ENCODE measurements around the gene CEP78. TPM values are rescaled to one million over a fixed set of nuclear protein-coding genes. Genes with fewer than 3 reads are reported as not detected.
"Not testable (repeated sequence)": the region's sequence is repeated elsewhere in the genome, so short reads cannot be mapped to it uniquely, and the experiment has no call there.

The CEP78 gene
- total RNA-seq, 2 experiments from 2014 or later = 40.0 to 40.4 TPM

DNA sequence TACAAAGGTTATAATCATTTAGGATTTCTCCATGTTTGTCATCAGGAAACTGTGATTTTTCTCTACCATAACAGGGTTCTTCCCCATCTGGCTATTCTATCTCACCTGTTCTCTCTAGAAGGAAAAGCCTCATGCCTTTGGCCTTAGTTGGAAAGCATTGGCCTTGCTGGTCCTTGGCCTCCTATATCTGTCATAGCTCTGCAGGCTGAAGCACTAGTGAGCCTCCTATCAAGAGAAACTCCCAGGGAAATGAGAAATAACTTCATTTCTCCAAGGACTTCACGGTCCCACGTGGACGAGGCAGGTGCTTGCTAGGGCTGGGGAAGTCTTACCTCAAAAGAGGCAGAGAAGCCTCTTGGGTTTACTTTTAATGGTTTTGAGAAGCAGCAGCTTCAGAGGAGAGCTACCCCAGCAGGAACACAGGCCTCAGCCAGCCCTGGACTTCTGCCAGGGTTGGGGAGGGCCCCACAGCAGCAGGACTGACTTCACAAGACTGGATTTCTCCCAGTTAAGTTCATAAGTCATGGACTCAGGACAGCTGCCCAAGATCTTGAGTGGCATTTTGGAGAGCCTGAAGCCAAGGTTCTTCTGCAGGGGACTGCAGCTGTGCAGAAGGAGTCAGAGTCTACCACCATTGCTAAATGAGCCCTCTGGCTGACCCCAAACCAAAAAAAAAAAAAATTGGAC, 45.2 kb downstream of the CEP78 start:
- ChIA-PET CTCF (no interaction called here), POLR2A (no interaction called here)

GRCh38 chr9:78284181-78284580, 48.3 kb downstream of the CEP78 start:
- POLR2A ChIA-PET = interaction anchor here (1.3 kb wide), 1 partner anchor 13 kb away, joined by 4 read pairs; the partner anchor contains the start of gene PSAT1
- CTCF ChIA-PET = not testable (repeated sequence)

GRCh38 chr9:78286125-78286524, 50.2 kb downstream of the CEP78 start:
- POLR2A ChIA-PET = no interaction called here
- CTCF ChIA-PET = no interaction called here

- POLR2A ChIA-PET = no interaction called here
- CTCF ChIA-PET = no interaction called here
Measured at GRCh38 chr9:78286946-78287388, 51.1 kb downstream of the CEP78 start.

GRCh38 chr9:78288214-78288892, 52.5 kb downstream of the CEP78 start:
- ChIA-PET POLR2A (no interaction called here), CTCF (interaction anchor here (1.2 kb wide), 1 partner anchor 9 kb away, joined by 3 read pairs; no protein-coding TSS in a partner anchor)

GRCh38 chr9:78289474-78289873, 53.6 kb downstream of the CEP78 start:
- POLR2A ChIA-PET = no interaction called here
- CTCF ChIA-PET = no interaction called here

DNA sequence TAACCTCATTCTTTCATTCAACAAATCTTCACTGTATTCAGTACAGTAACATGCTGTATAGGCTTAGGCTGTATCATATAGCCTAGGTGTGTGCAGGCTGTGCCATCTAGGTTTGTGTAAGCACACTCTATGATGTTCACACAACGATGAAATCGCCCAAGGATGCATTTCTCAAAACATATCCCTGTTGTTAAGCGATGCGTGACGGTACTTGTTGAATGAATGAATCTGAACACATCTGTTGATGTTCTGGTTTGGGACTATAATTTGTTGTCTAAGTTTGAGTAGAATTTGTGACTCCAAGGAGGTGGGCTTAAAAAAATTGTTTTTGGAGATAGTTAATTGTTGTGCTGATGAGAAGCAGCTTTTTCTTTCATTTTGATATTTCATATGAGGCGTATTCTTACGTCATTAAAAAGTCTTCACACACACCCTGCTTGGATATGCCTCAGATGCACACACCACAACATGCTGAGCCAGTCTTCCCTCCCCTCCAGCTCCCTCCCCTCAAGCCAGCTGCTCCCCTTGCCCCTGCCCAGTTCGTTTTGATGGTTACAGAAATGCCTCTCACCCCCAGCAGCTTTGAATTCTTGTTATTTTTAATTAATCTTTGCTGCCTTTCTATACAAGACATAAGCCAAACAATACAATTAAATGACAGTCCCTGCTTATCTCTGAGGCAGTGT, 55.5 kb downstream of the CEP78 start:
- ChIA-PET CTCF (no interaction called here), POLR2A (no interaction called here)

DNA sequence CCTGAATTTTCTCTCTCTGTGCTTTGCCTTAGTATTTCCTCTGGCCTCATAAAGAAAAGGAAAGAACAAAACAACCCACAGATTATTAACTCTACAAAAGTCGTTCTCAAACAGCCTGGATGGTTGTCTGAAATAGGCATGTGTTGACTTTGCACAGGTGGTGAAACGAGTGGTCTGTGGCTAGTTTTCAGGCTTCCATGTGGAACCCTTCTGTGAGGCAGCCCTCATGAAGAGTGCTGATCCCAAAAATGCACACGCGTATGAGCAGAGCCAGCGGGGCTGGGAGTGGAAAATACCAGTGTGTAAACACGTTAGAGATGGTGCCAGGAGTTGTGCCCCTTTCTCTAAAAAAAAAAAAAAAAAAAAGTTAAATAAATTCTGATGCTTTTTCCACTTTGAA, 56.2 kb downstream of the CEP78 start:
- POLR2A ChIA-PET = no interaction called here

GRCh38 chr9:78292716-78293497, 57.0 kb downstream of the CEP78 start:
- ChIA-PET CTCF (interaction anchor here (0.7 kb wide), 1 partner anchor 34 kb away, joined by 3 read pairs; no protein-coding TSS in a partner anchor), POLR2A (interaction anchor here (0.6 kb wide), 2 partner anchors 153 to 1539 kb away, joined by 5 read pairs; no protein-coding TSS in a partner anchor)

More for the DNA sequence above, 56.2 kb downstream of the CEP78 start:
- CTCF ChIA-PET = interaction anchor here (0.7 kb wide), 1 partner anchor 33 kb away, joined by 3 read pairs; no protein-coding TSS in a partner anchor

GRCh38 chr9:78294290-78295176, 58.7 kb downstream of the CEP78 start:
- POLR2A ChIA-PET = no interaction called here
- CTCF ChIA-PET = no interaction called here

DNA sequence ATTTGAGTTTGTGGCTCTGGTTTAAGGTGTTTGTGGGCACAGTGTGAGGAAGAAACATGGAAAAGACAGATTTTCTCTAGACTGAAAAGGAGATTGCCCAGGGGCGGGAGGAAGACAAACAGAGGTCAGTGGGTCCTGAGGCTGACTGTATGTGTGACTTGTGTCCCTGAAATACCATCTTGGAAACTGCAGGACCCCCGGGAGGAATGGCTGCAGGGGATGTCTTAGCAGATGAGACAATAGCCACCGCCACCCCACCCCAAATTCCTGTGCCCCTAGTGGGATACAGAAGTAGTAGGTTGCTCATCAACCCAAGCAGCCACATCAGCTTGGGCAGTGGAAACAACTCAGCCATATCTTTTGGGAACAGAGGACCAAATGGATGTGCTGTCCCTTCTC, 59.3 kb downstream of the CEP78 start:
- ChIA-PET CTCF (no interaction called here), POLR2A (no interaction called here)

DNA sequence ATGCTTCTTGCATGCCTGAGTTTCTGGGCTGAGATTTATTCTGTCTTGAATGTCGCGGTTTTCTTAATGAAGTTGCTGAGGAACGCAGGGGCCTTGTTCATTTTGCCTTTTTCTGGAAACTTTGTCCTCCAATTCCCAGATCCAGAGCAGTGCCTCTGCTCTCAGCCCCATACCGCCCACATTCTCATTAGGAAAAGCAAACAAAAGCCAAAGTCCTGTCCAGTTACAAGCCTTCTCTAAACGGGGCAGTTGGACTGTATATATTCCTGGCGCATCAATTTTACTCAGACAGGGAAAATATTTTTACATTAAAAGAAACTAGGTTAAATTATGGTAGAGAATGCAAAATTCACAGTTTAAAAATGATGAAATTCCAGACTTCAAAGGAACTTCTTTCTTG, 59.9 kb downstream of the CEP78 start:
- POLR2A ChIA-PET = no interaction called here
- CTCF ChIA-PET = interaction anchor here (0.6 kb wide), 1 partner anchor 69 kb away, joined by 3 read pairs; no protein-coding TSS in a partner anchor

GRCh38 chr9:78296201-78296892, 60.5 kb downstream of the CEP78 start:
- POLR2A ChIA-PET = interaction anchor here (0.5 to 2.1 kb wide), 6 partner anchors 12 to 59 kb away, joined by 3 to 17 read pairs (median 4); partner anchors contain the start of gene CEP78

GRCh38 chr9:78296893-78297671, 61.2 kb downstream of the CEP78 start, which contains the start of gene PSAT1:
Gene PSAT1, plus strand, starts transcription at chr9:78297125. Its CDS starts 86 bp downstream, at chr9:78297211.
- CTCF ChIA-PET = interaction anchor here (1.4 kb wide), 1 partner anchor 19 kb away, joined by 3 read pairs; no protein-coding TSS in a partner anchor
- POLR2A ChIA-PET = interaction anchor here (0.5 to 2.1 kb wide), 10 partner anchors 13 to 1922 kb away, joined by 3 to 17 read pairs (median 3); partner anchors contain the start of genes CEP78 and TLE4

More at GRCh38 chr9:78296201-78296892, 60.5 kb downstream of the CEP78 start:
- CTCF ChIA-PET = interaction anchor here (0.6 kb wide), 1 partner anchor 69 kb away, joined by 3 read pairs; no protein-coding TSS in a partner anchor

GRCh38 chr9:78297672-78297961, 61.7 kb downstream of the CEP78 start:
- POLR2A ChIA-PET = interaction anchor here (0.5 to 2.1 kb wide), 4 partner anchors 13 to 1274 kb away, joined by 3 to 17 read pairs (median 4); partner anchors contain the start of genes CEP78 and TLE4

DNA sequence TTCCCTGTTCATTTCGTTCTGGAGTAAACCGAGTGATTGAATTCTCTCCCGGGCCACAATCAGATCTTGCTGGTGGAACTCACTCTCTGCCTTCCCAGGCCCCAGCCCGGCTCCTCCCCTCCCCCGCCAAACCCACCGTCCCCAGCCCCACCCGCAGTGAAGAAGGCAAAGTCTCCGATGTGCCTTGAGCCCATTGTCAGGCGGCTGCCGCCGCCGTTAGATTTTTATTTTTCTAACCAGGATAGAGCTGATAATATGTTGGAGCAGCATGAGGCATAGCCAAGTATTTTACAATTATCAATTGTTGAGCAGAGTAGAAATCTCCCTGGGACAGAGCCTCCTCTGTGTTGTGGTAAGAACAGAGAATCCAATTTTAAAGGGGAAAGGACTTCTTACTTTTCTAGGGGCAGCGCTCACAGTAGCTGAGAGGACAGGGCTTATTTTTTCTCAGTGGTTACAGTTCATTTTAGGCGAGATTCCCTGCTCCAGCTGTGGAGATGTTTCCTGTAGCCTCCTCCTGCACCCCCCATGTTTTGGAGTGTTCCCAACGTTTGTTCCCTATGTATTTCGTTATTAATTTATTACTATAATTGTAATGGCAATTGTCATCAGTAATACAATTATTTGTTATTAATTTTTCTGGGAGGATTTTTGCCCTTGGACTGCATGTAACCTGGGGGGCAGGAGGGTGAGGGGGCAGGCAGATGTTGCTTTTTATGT, 62.3 kb downstream of the CEP78 start:
- ChIA-PET POLR2A (interaction anchor here (0.5 to 2.1 kb wide), 4 partner anchors 14 to 1273 kb away, joined by 3 to 17 read pairs (median 4); partner anchors contain the start of genes CEP78 and TLE4), CTCF (interaction anchor here (0.5 to 1.4 kb wide), 3 partner anchors 10 to 465 kb away, joined by 3 read pairs; no protein-coding TSS in a partner anchor)

More at GRCh38 chr9:78297672-78297961, 61.7 kb downstream of the CEP78 start:
- CTCF ChIA-PET = interaction anchor here (0.5 to 1.4 kb wide), 3 partner anchors 9 to 465 kb away, joined by 3 read pairs; no protein-coding TSS in a partner anchor

Measured in activated CD8-positive, alpha-beta memory T cell treated with anti-CD3 and anti-CD28 coated beads for 36 hours (primary cell).